ENCODE measurements around the gene COL27A1. TPM values are rescaled to one million over a fixed set of nuclear protein-coding genes. Genes with fewer than 3 reads are reported as not detected.
"Not testable (repeated sequence)": the region's sequence is repeated elsewhere in the genome, so short reads cannot be mapped to it uniquely, and the experiment has no call there.

COL27A1 gene
- total and polyA plus RNA-seq, 4 donors = 1.9 to 59.4 (median 45.6) TPM

DNA sequence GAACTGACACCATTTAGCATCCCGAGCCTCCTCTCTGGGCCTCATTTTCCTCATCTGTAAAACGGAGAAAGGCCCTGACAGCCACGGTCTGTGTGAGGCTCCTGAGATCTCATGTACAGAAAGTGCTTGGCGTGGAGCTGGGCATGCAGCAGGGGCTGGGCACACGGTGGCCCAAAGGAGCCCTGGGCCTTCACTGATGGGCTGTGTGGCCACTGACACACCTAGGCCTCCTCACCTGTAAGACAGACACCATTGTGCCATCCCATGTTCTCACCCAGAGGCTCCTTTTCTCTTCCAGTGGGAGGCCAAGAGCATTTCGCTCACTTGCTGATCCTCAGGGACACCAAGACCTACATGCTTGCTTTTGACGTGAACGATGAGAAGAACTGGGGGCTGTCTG, 169.2 kb downstream of the COL27A1 start:
- Histone ChIP-seq H3K4me3 (ENCODE audit: low read length in 2 of 2) (no peak overlapping the region), H3K27me3 (ENCODE audit: control insufficient read depth in 1 of 2, insufficient read depth in 2 of 2, low read length in 1 of 2) (no peaks in the 10 kb centered on the region), H3K4me1 (ENCODE audit: control insufficient read depth in 1 of 2, insufficient read depth in 2 of 2, low read length in 2 of 2) (no peaks in the 10 kb centered on the region), H3K27ac (ENCODE audit: low read depth in 1 of 2, low read length in 2 of 2) (no peak overlapping the region), H3K9me3 (ENCODE audit: control insufficient read depth, low read length) (no peaks in the 10 kb centered on the region), H3K36me3 (ENCODE audit: control insufficient read depth in 1 of 2, insufficient read depth in 2 of 2, low read length in 1 of 2) (no peaks in the 10 kb centered on the region)
- intact Hi-C loops (cut with DNase I) = no loop called here
- no peak for ATAC-seq (ENCODE audit: low FRiP score)
- WGBS, 2 donors = 92 to 94% methylated on average over 8 of the region's 8 CpGs
- no peak for DNase-seq

GRCh38 chr9:114324965-114325364, 169.6 kb downstream of the COL27A1 start:
- DNase-seq; H3K27ac ChIP-seq (ENCODE audit: low read depth in 1 of 2, low read length in 2 of 2); intact Hi-C loops (cut with DNase I); H3K9me3 ChIP-seq (ENCODE audit: control insufficient read depth, low read length); H3K27me3 ChIP-seq (ENCODE audit: control insufficient read depth in 1 of 2, insufficient read depth in 2 of 2, low read length in 1 of 2); ATAC-seq (ENCODE audit: low FRiP score); H3K36me3 ChIP-seq (ENCODE audit: control insufficient read depth in 1 of 2, insufficient read depth in 2 of 2, low read length in 1 of 2); H3K4me3 ChIP-seq (ENCODE audit: low read length in 2 of 2); H3K4me1 ChIP-seq (ENCODE audit: control insufficient read depth in 1 of 2, insufficient read depth in 2 of 2, low read length in 2 of 2): not testable (repeated sequence)
- WGBS, 2 donors = 83 to 89% methylated on average over 7 of the region's 9 CpGs

GRCh38 chr9:114325684-114326254, 170.4 kb downstream of the COL27A1 start:
- H3K27me3 ChIP-seq (ENCODE audit: control insufficient read depth in 1 of 2, insufficient read depth in 2 of 2, low read length in 1 of 2); H3K4me3 ChIP-seq (ENCODE audit: low read length in 2 of 2); H3K27ac ChIP-seq (ENCODE audit: low read depth in 1 of 2, low read length in 2 of 2); ATAC-seq (ENCODE audit: low FRiP score); H3K9me3 ChIP-seq (ENCODE audit: control insufficient read depth, low read length); DNase-seq; intact Hi-C loops (cut with DNase I); H3K4me1 ChIP-seq (ENCODE audit: control insufficient read depth in 1 of 2, insufficient read depth in 2 of 2, low read length in 2 of 2); H3K36me3 ChIP-seq (ENCODE audit: control insufficient read depth in 1 of 2, insufficient read depth in 2 of 2, low read length in 1 of 2): not testable (repeated sequence)
- 87 to 92% methylated on average over 3 of the region's 3 CpGs for WGBS, 2 donors

DNA sequence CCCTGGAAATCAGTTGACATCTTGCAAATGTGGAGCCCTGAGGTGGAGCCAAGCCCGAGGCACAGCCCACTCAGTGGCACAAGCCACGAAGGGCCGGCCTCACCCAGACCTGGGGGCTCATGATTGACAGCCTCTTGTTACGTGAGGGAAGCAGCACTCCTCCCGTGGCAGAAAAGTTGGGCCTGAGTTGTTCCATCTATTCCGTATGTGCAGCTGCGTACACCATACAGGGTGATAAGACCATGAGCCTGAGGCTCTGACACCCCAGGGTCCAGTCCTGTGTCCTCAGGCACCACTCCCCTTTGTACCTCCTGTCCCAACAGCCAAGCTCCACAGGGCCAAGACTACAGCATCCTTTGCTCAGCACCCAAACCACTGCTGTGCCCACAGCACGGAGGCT, 172.4 kb downstream of the COL27A1 start:
- Histone ChIP-seq H3K4me3 (ENCODE audit: low read length in 2 of 2) (no peak overlapping the region), H3K9me3 (ENCODE audit: control insufficient read depth, low read length) (no peaks in the 10 kb centered on the region), H3K27ac (ENCODE audit: low read depth in 1 of 2, low read length in 2 of 2) (no peak overlapping the region), H3K4me1 (ENCODE audit: control insufficient read depth in 1 of 2, insufficient read depth in 2 of 2, low read length in 2 of 2) (no peaks in the 10 kb centered on the region), H3K36me3 (ENCODE audit: control insufficient read depth in 1 of 2, insufficient read depth in 2 of 2, low read length in 1 of 2) (no peaks in the 10 kb centered on the region), H3K27me3 (ENCODE audit: control insufficient read depth in 1 of 2, insufficient read depth in 2 of 2, low read length in 1 of 2) (no peaks in the 10 kb centered on the region)
- DNase-seq (peak in 1 of 2 donors; percentile 83), ATAC-seq (ENCODE audit: low FRiP score) (no peak)
- 93 to 94% methylated on average over 8 of the region's 8 CpGs for WGBS, 2 donors
- intact Hi-C loops (cut with DNase I) = no loop called here

DNA sequence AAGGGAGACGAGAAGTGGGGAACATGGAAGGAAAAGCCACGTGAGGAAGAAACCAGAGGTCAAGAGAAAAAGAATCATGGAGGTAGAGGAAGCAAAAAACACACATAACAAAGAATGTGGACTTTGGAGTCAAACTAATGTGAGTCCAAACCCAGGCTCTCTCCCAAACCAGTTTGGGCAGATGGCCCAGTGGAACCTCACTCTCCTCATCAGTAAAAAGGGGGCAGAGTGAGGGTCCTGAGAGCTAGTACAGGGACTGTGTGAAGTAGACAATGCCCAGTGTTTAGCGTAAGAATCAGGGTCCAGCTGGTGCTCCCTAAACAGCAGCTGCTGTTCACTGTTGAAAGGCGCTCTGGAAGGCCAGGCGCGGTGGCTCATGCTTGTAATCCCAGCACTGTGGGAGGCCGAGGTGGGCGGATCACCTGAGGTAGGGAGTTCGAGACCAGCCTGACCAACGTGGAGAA, 173.1 kb downstream of the COL27A1 start:
- H3K4me1 ChIP-seq (ENCODE audit: control insufficient read depth in 1 of 2, insufficient read depth in 2 of 2, low read length in 2 of 2); H3K4me3 ChIP-seq (ENCODE audit: low read length in 2 of 2); H3K27ac ChIP-seq (ENCODE audit: low read depth in 1 of 2, low read length in 2 of 2); ATAC-seq (ENCODE audit: low FRiP score); H3K27me3 ChIP-seq (ENCODE audit: control insufficient read depth in 1 of 2, insufficient read depth in 2 of 2, low read length in 1 of 2); H3K36me3 ChIP-seq (ENCODE audit: control insufficient read depth in 1 of 2, insufficient read depth in 2 of 2, low read length in 1 of 2); H3K9me3 ChIP-seq (ENCODE audit: control insufficient read depth, low read length); intact Hi-C loops (cut with DNase I); DNase-seq: not testable (repeated sequence)
- WGBS, 2 donors = 89 to 90% methylated on average over 10 of the region's 10 CpGs

DNA sequence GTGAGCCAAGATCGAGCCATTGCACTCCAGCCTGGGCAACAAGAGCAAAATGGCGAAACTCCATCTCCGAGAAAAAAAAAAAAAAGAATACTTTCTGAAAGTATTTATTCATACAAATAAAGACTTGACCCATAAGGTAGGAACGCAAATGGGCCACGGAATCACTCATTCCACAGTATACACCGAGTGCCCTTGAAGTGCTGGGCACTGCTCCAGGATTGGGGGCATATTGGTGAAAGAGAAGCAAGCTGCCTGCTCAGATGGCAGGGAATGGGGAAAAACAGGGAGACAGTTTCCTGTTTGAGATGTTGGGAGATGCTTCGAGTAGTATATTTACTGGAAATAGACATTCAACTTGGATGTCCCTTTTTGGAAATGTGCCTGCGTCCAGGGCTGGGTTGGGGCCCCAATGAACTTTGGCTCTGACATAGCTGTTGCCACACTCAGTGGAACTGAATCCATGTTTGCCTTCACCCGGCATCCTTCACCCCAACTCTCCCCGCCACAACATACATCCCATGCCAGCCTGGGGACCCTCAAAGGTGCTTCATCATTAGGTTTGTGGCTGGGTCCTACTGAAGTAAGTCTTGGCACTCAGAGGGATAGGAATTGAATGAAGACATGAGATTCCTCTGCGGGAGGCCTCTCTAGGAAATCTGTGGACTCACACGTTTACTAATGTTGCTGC, 173.7 kb downstream of the COL27A1 start:
- DNase-seq; H3K4me1 ChIP-seq (ENCODE audit: control insufficient read depth in 1 of 2, insufficient read depth in 2 of 2, low read length in 2 of 2); H3K4me3 ChIP-seq (ENCODE audit: low read length in 2 of 2); H3K27ac ChIP-seq (ENCODE audit: low read depth in 1 of 2, low read length in 2 of 2); H3K36me3 ChIP-seq (ENCODE audit: control insufficient read depth in 1 of 2, insufficient read depth in 2 of 2, low read length in 1 of 2); ATAC-seq (ENCODE audit: low FRiP score); H3K27me3 ChIP-seq (ENCODE audit: control insufficient read depth in 1 of 2, insufficient read depth in 2 of 2, low read length in 1 of 2); intact Hi-C loops (cut with DNase I); H3K9me3 ChIP-seq (ENCODE audit: control insufficient read depth, low read length): not testable (repeated sequence)
- 81 to 82% methylated on average over 9 to 11 of the region's 12 CpGs for WGBS, 2 donors

DNA sequence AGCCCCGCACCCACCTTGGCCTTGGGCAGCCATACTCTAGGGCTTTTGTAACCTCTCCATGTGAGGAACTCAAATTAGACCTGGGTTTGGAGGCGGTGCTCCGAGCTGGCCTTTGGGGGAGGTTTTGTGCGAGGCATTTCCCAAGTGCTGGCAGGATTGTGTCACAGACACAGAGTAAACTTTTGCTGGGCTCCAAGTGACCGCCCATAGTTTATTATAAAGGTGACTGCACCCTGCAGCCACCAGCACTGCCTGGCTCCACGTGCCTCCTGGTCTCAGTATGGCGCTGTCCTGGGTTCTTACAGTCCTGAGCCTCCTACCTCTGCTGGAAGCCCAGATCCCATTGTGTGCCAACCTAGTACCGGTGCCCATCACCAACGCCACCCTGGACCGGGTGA, 174.3 kb downstream of the COL27A1 start, which contains the start of gene ORM2:
TSS of gene ORM2 (plus strand) at position 245 of the 398 bp plus-strand sequence. CDS start at position 281, 36 bp downstream.
- ATAC-seq (ENCODE audit: low FRiP score); DNase-seq; intact Hi-C loops (cut with DNase I); H3K4me1 ChIP-seq (ENCODE audit: control insufficient read depth in 1 of 2, insufficient read depth in 2 of 2, low read length in 2 of 2); H3K36me3 ChIP-seq (ENCODE audit: control insufficient read depth in 1 of 2, insufficient read depth in 2 of 2, low read length in 1 of 2); H3K9me3 ChIP-seq (ENCODE audit: control insufficient read depth, low read length); H3K4me3 ChIP-seq (ENCODE audit: low read length in 2 of 2); H3K27ac ChIP-seq (ENCODE audit: low read depth in 1 of 2, low read length in 2 of 2); H3K27me3 ChIP-seq (ENCODE audit: control insufficient read depth in 1 of 2, insufficient read depth in 2 of 2, low read length in 1 of 2): not testable (repeated sequence)
- WGBS, 2 donors = 26% methylated on average over 2 of the region's 10 CpGs; no CpG with 5 or more reads in 1 of the 2 donors

- Histone ChIP-seq H3K27ac (ENCODE audit: low read depth in 1 of 2, low read length in 2 of 2) (no peak overlapping the region), H3K4me1 (ENCODE audit: control insufficient read depth in 1 of 2, insufficient read depth in 2 of 2, low read length in 2 of 2) (no peaks in the 10 kb centered on the region), H3K36me3 (ENCODE audit: control insufficient read depth in 1 of 2, insufficient read depth in 2 of 2, low read length in 1 of 2) (no peaks in the 10 kb centered on the region), H3K27me3 (ENCODE audit: control insufficient read depth in 1 of 2, insufficient read depth in 2 of 2, low read length in 1 of 2) (no peaks in the 10 kb centered on the region), H3K9me3 (ENCODE audit: control insufficient read depth, low read length) (no peaks in the 10 kb centered on the region), H3K4me3 (ENCODE audit: low read length in 2 of 2) (no peak overlapping the region)
- 21 to 24% methylated on average over 10 of the region's 10 CpGs for WGBS, 2 donors
- DNase-seq (no peak), ATAC-seq (ENCODE audit: low FRiP score) (no peak)
- intact Hi-C loops (cut with DNase I) = no loop called here
These were observed 175.3 kb downstream of the COL27A1 start for GRCh38 chr9:114330636-114331035.
